NAMALWA (cell line): ENCODE measurements around the gene HLA-DPA1.

ENCODE experiments used
- DNase-seq: peaks from one replicate; pipeline ENCODE4 v3.0.0-alpha.2; 2015; ENCODE audit warnings: low spot score

The HLA-DPA1 gene

DNA sequence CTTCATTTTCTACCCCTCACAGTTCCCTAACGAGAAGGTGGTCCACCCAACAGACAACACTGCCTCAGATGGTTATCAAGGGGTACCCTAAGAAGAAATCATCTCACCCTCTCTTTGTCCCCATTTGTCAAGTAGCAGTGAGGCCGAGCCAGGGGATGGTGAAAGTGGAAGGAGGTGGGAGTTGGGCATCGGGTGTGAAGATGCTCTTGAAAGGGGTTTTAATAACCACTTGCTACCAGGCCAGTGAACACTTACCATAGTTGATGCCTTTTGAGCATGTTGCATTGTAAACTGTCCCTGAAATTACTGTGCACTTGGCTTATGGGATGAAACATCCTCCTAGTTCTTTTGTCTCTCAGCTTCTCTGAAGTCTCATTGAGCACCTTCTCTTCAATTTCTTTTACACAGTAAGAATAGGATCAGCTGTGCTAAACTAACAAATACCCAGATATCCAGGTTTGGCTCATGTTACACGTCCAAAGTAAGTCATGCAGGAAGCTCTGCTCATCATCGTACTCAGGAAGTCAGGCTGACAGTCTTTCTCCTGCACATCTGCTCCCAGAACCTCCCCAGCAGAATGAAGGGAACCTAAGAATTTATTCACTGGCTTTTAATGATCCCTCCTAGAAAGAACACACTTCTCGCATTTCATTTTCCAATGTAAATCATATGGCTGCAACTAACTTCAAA is 15.6 kb upstream of the HLA-DPA1 start:
- no peak for DNase-seq

DNA sequence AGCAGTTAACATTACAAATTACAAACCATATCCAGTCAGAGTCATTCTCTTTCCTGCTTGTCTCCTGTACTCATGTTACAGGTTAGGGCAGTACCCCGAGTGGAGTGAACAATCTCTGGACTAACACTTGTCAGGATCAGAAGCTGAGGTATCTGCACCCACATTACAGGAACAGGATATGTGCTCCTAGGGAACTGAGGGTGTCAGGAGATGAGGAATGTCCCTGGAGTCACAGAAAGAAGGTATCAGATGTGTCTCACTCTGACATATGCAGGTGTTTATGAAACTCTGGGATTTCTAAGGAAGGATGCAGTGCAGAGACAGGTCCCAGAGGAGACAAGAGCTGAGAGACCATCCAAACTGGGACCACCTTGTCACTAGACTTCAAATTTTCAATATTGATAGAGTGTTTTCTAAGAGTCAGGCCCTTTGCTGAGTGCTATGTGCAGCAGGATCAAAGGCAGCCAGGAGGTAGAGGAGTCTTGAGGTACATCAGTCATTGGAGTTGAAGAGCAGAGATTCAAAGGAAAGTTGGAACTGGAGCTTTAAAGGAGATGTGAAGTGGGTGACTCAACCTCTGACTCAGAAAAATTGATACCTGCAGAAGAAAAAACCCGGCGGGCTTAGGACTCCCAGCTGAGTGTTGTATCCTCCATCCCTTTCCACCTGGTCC is 14.9 kb upstream of the HLA-DPA1 start:
- DNase-seq: no peak

DNA sequence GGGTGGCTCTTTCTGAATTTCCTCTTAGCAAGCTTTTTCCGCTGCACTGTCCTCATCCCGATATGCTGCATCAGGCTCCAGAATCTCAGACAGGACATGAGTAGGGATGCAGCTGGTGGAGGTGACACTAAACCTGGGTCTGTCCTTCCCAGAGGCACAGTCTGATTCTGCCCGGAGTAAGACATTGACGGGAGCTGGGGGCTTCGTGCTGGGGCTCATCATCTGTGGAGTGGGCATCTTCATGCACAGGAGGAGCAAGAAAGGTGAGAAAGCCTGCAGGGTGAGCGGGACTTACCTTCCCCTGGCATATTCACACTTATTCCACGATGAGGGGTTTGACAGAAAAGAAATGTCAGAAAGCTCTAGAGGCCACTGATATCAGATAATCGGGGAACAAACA is 12.2 kb upstream of the HLA-DPA1 start:
- DNase-seq: no peak

DNA sequence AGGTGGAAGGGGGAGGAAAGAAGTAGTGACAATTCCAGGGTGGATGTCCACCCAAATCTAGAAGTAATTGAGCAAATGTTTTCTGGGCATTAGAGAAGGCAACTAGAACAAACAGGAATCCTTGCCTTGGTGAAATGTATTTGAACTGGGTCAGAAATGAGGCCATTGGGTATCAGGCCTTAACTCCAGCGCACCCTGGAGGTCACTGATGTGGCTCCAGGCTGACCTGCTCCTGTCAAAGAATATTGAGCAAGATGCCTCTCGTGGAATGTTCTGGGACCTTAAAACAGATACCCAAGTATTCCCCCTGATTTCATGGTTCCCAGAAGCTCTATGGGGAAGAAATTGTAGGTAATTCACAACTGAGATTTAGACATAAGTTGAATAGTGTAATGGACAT is 9.3 kb upstream of the HLA-DPA1 start:
- peak; percentile 70 for DNase-seq

DNA sequence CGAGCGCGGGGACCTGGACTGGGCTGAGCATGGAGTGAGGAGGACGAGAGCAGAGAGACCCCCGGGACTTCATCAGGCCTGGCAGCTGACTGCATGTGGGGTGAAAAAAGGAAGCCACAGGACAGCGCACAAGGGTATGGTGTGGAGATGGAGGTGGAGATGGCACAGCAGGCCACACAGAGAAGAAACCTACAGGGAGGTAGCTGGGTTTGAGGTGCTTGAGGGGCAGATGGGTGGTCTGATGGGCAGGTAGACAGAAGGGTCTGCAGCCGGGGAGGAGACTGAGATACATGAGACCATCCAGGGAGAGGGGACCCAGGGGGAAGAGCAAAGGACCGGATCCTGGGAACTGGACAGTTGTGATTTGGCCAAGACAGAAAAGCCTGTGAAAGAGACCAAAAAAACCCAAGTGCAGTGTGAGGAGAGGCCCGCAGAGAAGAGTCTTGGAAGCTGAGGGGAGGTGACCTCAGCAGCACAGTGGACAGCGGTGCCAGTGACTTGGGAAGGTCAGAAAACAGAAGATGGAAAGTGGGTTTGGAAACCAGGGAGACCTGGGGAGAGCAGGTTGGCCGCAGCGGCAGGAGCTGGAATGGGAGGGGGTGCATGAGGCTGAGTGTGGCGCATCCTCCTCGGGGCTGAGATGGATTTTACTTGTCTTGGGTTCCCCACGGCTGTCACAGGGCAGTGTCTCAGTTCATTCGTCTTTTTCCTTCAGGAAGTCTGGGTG is 7.8 kb upstream of the HLA-DPA1 start:
- no peak for DNase-seq

DNA sequence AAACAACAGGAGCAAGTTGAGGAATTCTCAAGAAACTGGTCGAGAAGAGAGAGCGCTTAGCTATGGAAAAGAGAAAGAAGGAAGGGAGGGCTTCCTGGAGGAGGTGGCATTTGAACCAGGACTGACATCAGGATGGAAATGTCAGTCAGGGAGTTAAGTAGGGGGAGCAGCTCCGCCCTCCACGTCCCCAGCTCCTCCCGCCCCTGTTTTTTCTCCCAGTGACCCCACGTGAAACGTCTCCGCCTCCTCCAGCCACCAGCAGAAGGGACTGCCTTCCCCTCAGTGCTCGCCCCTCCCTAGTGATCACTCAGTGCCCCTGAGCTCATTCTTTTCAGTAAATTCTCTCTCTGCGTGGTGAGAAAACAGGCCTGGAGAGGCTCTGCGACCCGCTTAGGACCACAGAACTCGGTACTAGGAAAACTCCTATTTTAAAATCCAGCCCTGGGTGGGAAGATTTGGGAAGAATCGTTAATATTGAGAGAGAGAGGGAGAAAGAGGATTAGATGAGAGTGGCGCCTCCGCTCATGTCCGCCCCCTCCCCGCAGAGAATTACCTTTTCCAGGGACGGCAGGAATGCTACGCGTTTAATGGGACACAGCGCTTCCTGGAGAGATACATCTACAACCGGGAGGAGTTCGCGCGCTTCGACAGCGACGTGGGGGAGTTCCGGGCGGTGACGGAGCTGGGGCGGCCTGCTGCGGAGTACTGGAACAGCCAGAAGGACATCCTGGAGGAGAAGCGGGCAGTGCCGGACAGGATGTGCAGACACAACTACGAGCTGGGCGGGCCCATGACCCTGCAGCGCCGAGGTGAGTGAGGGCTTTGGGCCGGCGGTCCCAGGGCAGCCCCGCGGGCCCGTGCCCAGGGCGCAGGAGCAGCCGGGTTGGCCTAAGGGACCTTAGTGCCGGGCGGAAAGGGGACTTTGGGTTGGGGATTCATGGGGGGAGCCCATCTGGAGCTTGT is 7.0 kb upstream of the HLA-DPA1 start:
- no peak for DNase-seq

DNA sequence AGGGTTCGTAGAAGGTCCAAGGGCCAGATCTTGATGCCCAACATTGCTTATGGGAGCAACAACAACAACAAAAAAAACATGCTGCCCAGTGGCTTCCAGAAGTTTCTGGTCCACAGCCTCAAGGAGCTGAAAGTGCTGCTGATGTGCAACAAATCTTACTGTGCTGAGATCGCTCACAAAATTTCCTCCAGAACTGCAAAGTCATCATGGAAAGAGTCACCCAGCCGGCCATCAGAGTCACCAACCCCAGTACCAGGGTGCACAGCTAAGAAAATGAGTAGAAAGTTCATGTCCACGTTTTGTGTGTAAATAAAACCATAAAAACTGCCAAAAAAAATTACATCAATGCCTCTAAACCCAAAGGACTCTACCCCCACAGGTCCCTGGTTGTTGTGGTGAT is 6.1 kb upstream of the HLA-DPA1 start:
- no peak for DNase-seq

DNA sequence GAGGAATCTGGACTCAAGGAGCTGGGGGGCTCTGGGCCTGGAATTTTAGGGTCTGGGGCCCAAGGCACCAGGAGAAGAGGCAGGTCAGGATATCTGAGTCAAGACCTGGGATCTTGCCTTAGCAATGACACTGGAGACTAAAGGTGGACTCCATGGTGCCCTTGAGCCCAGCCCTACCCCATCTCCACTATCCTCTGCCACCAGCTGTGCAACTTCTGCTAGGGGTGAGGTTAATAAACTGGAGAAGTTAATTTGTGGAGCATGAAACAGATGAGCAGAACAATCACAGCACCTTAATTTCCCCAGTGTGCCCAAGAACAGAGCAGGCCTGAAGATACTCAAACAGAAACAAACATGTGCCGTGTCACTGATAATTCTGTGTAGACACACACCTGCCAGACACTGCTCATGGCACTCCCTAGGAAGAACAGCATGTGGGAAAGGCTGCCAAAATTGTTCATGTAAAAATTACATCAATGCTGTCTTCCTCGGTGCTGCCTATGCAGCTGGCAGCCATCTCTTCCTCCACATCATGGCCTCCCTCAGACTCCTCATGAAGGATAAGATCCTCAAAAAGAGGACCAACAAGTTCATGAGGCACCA is 5.6 kb upstream of the HLA-DPA1 start:
- DNase-seq: no peak

DNA sequence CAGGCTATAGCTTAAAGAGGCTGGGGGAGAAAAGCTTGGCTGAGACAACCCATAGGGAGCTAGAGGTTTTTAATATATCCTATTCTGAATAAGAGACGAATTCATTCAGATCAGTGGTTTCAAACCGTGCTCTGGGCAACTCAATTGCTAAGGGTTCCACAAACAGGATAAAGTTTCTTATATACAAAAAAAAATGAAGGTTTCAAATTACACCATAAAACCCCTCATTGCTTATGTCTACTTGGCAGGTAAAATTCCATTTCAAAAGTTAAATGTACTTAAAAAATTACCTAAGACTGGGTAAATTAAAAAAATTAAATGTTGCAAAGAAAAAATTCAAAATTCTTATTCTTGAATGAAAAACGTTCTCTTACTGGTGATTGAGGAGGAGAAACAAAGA is 5.0 kb upstream of the HLA-DPA1 start:
- DNase-seq: no peak

DNA sequence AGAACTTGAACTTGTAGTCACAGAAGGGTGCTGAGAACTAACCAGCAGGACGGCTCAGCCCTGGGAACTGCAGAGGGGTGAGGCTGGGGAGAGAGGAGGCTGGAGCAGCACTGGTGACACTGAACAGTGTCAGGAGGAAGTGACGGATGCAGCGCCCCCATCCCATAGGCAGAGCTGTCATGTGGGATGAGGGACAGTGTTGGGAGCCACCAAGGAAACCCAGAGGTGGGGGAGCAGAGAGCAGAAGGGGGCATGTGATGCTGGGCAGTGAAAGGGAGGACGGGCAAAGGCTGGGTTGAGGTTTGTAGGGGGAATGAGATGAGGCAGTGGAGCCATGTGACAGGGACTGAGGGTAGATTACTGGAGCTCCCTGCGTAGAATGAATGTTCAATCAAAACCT is 4.5 kb upstream of the HLA-DPA1 start:
- DNase-seq: no peak

DNA sequence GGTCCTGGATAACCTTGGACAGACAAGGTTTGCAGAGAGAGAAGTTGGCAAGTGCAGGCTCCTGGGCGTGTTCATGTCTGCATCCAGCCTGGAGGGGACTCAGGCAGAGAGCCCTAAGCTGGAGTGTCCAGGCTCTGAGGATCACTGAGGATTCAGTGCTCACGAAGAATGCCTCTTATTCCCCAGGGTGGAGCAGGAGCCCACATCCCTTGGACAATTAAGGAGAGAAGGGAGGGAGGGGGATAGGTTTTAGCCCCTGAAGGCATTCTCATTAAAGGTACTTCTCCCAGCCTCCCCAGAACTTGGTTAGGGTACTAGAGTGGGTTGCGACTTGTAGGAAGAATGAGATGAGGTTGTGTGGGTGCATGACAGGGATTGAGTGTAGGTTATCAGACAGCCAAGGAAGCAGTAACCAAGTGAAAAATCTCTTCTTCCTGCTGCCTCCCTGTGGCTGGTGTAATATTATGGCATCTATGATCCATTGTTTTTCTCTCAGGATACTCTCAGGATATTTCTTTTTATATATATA is 3.0 kb upstream of the HLA-DPA1 start:
- DNase-seq: peak; percentile 20

DNA sequence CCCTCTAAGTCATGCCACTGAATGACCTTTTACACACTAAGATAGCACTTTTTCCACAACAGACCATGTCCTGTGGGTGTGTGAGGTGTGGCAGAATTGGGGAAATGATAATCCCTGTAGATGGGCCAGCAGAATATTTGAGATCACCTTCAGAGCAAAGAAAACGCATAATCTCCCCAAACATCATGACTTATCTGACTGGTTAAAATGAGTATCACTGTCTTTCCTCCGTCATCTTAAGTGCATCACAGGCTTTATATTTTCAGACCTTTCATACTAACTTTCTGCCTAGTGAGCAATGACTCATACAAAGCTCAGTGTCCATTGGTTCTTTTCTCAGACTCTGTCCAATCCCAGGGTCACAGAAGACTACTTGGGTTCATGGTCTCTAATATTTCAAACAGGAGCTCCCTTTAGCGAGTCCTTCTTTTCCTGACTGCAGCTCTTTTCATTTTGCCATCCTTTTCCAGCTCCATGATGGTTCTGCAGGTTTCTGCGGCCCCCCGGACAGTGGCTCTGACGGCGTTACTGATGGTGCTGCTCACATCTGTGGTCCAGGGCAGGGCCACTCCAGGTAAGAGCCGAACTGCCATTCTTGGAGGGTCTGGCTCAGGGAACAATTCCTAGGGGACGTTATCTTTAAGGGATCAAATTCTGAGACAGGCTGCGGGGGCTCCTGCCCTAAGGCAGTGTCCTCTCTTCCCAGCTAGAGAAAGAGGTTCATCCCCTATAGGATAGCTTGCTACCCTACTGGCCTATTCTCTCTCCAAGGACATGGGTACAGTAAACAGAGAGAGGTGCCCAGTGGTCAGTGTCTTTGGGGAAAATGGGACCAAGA is 2.3 kb upstream of the HLA-DPA1 start, which contains the start of gene HLA-DPB1:
HLA-DPB1 (plus strand) TSS at position 423 of the 838 bp plus-strand sequence; CDS start at position 475, 52 bp downstream.
- DNase-seq: peak; percentile 96

DNA sequence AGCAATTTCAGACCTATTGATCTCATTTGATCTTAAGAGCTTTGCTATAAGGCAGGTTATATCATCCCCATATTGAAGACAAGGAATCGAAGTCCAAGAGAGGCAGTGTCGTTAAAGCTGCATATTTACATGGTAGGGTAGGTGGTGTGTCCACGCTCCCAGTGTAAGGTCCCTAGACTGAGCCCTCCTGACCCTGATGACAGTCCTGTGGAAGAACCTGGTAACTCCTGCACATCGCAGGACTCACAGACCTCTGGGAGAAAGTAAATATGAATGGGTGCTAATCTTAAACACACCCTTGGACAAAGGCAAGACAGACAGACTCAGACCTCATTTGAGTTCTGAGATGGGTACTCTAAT is 1.7 kb upstream of the HLA-DPA1 start:
- DNase-seq: no peak

DNA sequence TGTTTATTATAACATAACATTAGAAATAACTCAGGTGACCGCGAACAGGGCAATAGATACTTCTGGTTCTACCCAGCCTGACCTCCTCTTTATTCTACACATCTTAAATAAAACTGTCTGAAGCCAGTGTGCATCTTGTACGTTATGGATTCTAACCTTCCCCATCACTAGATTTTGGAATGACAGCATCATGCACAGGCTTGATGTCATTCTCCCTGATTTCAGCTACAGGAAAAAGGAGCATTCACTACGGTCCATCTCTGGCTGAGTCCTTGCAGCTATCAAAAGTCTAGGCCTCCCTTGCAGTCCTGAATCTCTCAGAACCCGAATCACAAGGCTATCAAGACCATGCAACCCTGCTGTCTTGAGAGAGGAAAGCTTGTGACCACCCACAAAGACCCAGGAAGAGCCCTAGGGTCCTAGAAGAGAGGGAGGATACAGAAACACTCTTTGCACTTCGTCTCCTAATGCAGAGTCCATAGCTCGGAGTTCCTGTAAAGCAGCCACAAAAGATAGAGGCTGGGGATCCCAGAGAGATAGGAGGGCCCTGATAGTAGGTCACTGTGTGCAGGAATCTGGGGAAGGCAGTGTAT is 845 bp downstream of the HLA-DPA1 start:
- peak; percentile 31 for DNase-seq

DNA sequence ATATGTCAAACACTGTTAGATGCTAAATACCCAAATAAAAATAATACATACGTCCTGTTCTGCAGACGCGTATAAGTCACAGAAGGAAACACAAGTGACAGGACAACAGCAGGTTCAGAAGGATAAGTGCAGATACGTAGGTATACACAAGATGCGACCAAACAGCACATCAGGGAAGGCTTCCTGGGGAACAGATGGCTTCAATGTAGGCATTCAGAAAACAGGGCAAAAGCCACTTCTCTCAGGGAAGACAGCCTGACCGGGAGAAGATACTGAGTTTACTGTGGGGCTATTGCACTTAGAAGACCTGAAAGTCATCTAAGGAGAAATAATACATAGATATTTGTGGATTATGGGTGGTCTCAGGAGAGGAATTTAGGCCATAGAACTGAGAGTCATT is 1.9 kb downstream of the HLA-DPA1 start:
- peak; percentile 23 for DNase-seq

DNA sequence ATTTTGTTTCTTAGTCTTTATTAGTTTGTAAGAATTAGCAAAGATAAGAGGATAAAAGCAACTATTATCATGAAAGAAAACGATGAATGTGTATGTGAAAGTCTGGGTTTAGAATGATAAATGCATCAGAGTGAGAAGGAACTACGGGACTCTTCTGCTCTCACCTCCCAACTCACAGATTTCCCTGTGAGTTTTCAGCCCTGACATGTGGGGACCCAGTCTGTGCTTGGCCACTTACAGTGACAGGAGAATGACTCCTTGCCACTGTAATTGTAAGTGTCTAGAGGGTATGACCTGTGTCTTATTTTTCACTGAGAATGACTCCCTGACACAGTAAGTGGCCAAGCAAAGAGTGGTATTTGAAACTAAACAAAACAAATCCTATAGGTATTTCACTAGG is 2.5 kb downstream of the HLA-DPA1 start:
- DNase-seq: no peak

DNA sequence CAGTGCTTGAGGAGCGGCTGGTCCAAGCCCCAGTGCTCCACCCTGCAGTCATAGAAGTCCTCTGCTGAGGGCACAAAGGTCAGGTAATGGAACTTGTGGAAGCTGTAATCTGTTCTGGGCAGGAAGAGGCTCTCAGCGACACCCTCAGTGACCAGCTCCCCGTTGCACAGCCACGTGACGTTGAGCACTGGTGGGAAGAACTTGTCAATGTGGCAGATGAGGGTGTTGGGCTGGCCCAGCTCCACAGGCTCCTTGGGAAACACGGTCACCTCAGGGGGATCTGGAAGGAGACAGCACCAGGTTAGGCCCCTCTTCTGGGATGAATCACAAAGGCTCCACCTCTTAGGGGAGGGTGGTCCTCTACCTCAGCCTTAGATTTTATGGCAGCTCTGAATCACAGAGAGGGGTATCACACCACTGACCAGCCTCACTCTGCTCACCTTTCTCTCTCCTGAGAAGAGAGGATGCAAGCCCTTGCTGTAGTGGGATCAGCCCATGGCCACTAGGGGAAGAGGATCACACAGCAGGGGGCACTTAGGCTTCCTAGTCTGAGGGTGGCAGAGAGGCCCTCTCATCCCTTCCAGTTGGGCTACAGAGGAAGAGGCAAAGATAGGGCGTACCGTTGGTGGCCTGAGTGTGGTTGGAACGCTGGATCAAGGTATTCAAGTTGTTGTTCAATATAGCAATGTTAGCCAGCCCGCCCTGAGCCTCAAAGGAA is 4.3 kb downstream of the HLA-DPA1 start:
- DNase-seq: no peak

DNA sequence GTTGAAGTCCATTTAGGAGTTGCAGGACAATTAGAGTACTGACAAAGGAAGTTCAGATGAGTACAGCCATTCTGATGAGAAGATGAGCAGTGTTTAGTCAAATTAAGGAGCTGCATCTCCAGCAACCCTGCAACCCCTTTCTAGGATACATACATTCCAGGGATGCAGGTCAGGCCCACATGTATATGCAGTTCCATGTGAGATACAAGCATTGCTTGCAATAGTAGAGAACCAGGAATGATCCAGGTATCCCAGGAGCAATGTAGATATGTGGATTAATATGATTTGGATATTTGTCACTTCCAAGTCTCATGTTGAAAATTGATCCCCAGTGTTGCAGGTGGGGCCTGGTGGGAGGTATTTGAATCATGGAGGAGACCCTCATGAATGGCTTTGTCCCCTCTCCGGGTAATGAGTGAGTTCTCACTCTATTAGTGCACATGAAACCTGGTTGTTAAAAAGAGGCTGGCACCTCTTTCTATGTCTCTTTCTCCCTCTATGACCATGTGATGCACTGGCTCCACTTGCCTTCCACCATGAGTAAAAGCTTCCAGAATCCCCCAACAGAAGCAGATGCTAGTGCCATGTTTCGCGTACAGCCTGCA is 6.4 kb downstream of the HLA-DPA1 start:
- DNase-seq: no peak

DNA sequence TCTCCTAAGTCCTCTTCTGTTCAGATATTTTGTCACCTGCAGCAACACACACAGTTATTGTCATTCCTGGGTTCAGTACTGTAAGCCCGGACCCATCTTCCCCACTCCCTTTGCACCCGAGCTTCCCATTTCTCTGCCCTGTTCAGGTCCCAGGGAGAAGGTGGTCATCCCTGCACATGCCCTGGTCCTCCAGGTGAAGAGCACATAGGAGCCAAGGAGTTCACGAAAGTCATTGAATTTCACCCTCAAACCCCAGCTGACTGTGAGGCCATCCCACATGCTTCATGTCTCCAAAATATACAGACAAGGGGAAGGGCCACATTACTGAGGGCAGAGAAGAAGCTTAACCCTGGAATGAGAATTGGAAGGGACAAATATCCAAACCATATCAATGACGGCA is 8.1 kb downstream of the HLA-DPA1 start:
- DNase-seq: no peak
